Lung (tissue), 12 donors: ENCODE data around the gene CAND2. TPM values are rescaled to one million over a fixed set of nuclear protein-coding genes. Genes with fewer than 3 reads are reported as not detected.

Experiments used
- ATAC-seq: fragments of 200-7000 bp; cut with Tn5 transposase; one replicate; pipeline ENCODE4 v1.9.1; 2020; ENCODE audit warnings: moderate number of reproducible peaks; ENCODE audit not compliant: insufficient read depth, low FRiP score
- DNase-seq, 3 donors: peaks; one replicate each; pipeline ENCODE4 v3.0.0-alpha.2; 2013 to 2017
- H3K27ac ChIP-seq, 2 donors: one replicate each; pipeline ENCODE4 v1.5.1; 2013; ENCODE audit warnings: mild to moderate bottlenecking in 2 of 2, moderate library complexity in 2 of 2, control low read depth in 1 of 2, inconsistent platforms in 1 of 2, low read depth in 1 of 2, low read length in 1 of 2
- H3K27me3 ChIP-seq, 3 donors: one replicate each; pipeline ENCODE4 v1.5.1; 2013; ENCODE audit warnings: low read length in 2 of 3; ENCODE audit not compliant: control insufficient read depth in 3 of 3, insufficient read depth in 3 of 3
- H3K36me3 ChIP-seq, 4 donors: one replicate each; pipeline ENCODE4 v1.5.1; 2013; ENCODE audit warnings: low read length in 4 of 4, mild to moderate bottlenecking in 1 of 4, moderate library complexity in 1 of 4; ENCODE audit not compliant: control insufficient read depth in 4 of 4, insufficient read depth in 4 of 4
- H3K4me1 ChIP-seq, 5 donors: one replicate each; pipeline ENCODE4 v1.5.1; 2013; ENCODE audit warnings: low read length in 5 of 5, mild to moderate bottlenecking in 2 of 5, moderate library complexity in 1 of 5; ENCODE audit not compliant: control insufficient read depth in 5 of 5, insufficient read depth in 5 of 5
- H3K4me3 ChIP-seq: one replicate; pipeline ENCODE4 v1.5.1; 2013; ENCODE audit warnings: mild to moderate bottlenecking, control low read depth, moderate library complexity
- H3K9ac ChIP-seq, 2 donors: one replicate each; pipeline ENCODE4 v1.5.1; 2013; ENCODE audit warnings: low read length in 2 of 2, control low read depth in 1 of 2; ENCODE audit not compliant: insufficient read depth in 1 of 2
- H3K9me3 ChIP-seq, 4 donors: one replicate each; pipeline ENCODE4 v1.5.1; 2013; ENCODE audit warnings: low read length in 3 of 4, mild to moderate bottlenecking in 1 of 4, moderate library complexity in 1 of 4; ENCODE audit not compliant: control insufficient read depth in 4 of 4, insufficient read depth in 3 of 4
- CTCF ChIP-seq: IDR thresholded peaks from 2 replicates; pipeline ENCODE4 v1.5.1; 2012; ENCODE audit warnings: mild to moderate bottlenecking; ENCODE audit errors: control extremely low read depth, extremely low read depth
- WGBS, 2 donors: extraction: QIAGEN DNeasy Blood & Tissue Kit; methylation state at CpG; one replicate each; pipeline ENCODE4 v1.1.7; 2013; 5-methylcytosine and 5-hydroxymethylcytosine counted together
- polyA plus RNA-seq, 2 donors: library from polyadenylated mRNA; stranded (reverse); fragments of 200-250 nt; gene quantifications; one replicate each; pipeline ENCODE4 v1.2.1, GENCODE V29; 2013
- total RNA-seq, 2 donors: library from RNA; depleted of rRNA in 1 of 2; stranded (reverse); fragments of >200 nt in 1 of 2; gene quantifications; one replicate each; pipeline ENCODE4 v1.2.1, GENCODE V29; 2014 to 2021
- donor health status: control.
- donor health status: control.
- donor health status: Bipolar disorder and iron deficiency.
- donor health status: healthy.
- donor health status: DM: yes; HTN: yes; CAD: no.

Gene CAND2
- total and polyA plus RNA-seq, 4 donors = 1.0 to 5.9 (median 3.6) TPM

- no peak overlapping the region for H3K4me3 ChIP-seq
- H3K9me3 ChIP-seq = peaks cover 0 to 7% (median 0%) of the 10 kb centered on the region in 4 donors
- H3K4me1 ChIP-seq = no peaks in the 10 kb centered on the region
- no peak overlapping the region for H3K27ac ChIP-seq
- H3K36me3 ChIP-seq = no peaks in the 10 kb centered on the region
- WGBS, 2 donors = 95% methylated on average over 8 of the region's 8 CpGs
- DNase-seq (no peak), ATAC-seq (no peak)
- no peaks in the 10 kb centered on the region for H3K27me3 ChIP-seq
- no peak for TF ChIP-seq CTCF
- H3K9ac ChIP-seq = no peak overlapping the region
Observed at GRCh38 chr3:12862387-12862786, 65.9 kb downstream of the CAND2 start.

- ATAC-seq (no peak), DNase-seq (no peak)
- Histone ChIP-seq H3K9ac (no peak overlapping the region), H3K36me3 (no peaks in the 10 kb centered on the region), H3K27ac (no peak overlapping the region), H3K9me3 (peaks cover 0 to 7% (median 0%) of the 10 kb centered on the region in 4 donors), H3K4me3 (no peak overlapping the region), H3K27me3 (peaks cover 0 to 4% (median 0%) of the 10 kb centered on the region in 3 donors), H3K4me1 (peaks cover 0 to 9% (median 0%) of the 10 kb centered on the region in 5 donors)
- TF ChIP-seq CTCF = no peak
- 89 to 98% methylated on average over 4 of the region's 4 CpGs for WGBS, 2 donors
Observed at GRCh38 chr3:12865271-12865670, 68.8 kb downstream of the CAND2 start.

- TF ChIP-seq CTCF = no peak
- Histone ChIP-seq H3K4me3 (no peak overlapping the region), H3K36me3 (no peaks in the 10 kb centered on the region), H3K27me3 (peaks cover 0 to 4% (median 3%) of the 10 kb centered on the region in 3 donors), H3K9ac (no peak overlapping the region), H3K27ac (no peak overlapping the region), H3K9me3 (peaks cover 0 to 7% (median 0%) of the 10 kb centered on the region in 4 donors), H3K4me1 (peaks cover 0 to 9% (median 0%) of the 10 kb centered on the region in 5 donors)
- ATAC-seq (no peak), DNase-seq (no peak)
- WGBS, 2 donors = 82 to 87% methylated on average over 6 of the region's 6 CpGs
Observed at GRCh38 chr3:12866836-12867235, 70.4 kb downstream of the CAND2 start.
